AG08395 (cell line): ENCODE results near the gene SAPCD1.

ENCODE experiments used
- DNase-seq: peaks from one replicate; pipeline ENCODE4 v3.0.0; 2012; ENCODE audit warnings: mixed read lengths, low spot score

The SAPCD1 gene

DNA sequence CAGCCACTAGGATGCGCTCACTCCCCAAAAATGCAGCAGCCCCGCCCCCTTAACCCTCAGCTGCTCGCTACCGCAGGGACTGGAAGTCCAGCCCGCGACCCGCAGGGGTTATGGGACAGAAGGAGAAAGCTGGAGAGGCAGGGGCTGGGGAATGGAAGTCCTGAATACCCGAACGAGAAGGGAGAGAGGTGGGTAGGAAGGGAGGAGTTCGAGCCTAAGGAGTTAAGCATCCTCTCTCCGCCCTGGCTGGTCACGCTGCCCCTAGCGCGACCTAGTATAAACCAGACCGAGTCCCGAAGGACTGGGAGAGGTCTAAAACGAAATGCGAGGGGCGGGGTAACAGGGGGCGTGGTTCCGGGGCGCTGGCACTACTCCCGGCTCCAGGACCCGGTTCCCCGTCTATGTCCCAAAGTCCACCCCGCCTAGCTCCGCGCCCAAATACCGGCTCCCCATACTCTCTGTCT, 32.9 kb upstream of the SAPCD1 start:
- DNase-seq: peak; percentile 94

DNA sequence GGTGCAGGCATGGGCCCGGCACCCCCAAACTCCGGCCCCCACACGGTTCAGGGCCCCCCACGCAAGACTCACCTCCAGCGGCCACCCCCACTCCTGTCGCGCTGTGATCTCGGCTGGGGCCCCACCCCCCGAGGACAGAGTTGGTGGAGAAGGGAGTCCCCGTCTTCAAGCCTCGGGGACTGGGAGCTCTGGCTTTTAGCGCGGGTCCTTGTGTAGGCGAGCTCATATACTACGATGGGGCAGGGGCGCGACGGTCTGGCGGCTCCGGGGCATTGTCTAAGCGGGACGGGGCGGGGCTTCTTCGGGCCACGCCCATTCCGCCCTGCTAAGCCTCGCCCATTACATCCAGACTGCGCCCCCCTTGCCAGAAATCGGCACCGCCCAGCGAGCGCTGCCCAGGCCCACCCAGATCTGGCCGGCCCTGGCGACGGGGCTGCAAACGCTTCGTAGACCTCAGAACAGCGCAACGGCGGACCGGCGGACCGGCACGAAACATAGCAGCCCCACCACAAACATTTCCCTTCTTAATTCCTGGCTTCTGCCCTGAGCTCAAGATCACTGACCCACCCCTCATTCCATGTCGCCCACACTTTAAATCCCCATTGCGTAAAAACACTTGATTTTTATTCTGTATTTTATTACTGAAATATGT, 32.4 kb upstream of the SAPCD1 start:
- peak; percentile 90 for DNase-seq

DNA sequence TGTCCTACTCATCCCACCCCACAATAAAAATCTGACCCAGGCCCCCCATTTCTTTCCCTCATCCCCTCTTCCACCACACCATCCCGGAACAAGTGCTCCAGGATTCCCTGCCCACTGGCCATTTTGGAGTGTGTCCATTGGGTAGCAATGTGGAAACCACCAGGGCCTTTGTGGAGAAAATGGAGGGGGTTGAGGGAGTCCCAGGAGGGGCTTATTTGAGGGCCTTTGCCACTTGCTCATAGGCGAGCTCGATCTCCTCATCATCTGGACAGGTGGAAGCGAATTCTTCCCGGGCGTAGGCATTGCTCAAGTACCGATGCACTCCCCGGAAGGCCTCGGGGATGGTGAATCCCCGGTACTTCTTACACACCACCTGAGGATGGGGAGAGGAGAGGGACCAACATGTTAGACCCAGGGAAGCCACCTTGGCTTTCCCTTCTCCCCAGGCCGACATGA, 31.8 kb upstream of the SAPCD1 start:
- no peak for DNase-seq

- no peak for DNase-seq
Observed at GRCh38 chr6:31732029-31732428, 30.4 kb upstream of the SAPCD1 start.

- no peak for DNase-seq
Observed at GRCh38 chr6:31733734-31734133, 28.7 kb upstream of the SAPCD1 start.

DNA sequence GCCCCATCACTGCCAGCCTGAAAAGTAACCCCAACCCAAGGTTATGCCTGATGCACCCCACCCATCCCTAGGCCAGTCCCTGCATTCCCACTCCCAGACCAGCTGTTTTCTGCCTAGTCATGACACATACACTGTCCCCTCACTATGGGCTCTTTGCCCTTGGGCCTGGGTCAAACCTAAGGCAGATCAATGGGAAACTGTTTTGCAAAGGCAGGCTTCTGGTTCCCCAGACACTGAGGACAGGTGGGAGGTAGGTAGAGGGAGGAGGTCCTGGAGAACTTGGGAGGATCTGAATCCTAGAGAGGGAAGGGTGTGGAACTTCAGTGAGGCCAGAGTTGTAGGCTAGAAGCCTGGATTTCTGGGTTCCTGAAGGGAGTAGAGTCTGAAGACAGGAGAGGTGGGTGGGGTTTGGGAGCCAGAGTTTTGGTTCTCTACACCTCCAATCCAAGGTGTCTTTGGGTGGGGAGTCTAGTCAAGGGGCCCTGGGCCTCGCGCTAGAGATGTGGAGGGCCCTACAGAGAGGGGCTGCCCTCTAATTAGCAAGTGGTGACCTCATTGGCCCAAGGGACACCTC, 28.1 kb upstream of the SAPCD1 start:
- no peak for DNase-seq

DNA sequence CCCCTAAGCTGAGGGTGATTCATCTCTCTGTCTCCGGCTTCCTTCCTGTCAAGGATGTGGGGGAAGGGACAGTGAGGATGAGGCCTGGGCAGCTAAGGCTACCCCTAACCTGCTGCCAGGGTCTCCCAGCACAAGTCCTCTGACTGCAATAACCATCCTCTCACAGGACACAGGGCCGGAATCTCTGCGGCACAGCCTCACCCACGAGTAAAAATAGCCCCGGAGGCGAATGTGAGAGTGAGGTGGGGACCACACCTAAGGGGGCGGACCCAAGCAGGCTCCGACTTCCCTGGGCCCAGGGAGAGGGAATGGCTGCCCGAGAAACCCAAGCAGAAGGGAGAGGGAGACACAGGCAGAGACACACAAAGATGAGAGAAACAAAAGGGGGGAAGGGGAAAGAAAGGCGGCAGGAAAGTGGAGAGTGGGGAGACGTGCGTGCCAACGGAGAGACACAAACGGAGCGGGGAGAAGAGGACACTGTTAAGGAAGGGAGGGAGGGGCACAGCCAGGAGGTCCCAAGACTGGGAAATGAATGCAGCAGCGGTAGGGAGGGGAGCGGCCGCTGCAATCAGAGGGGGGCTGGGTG, 27.5 kb upstream of the SAPCD1 start:
- peak; percentile 60 for DNase-seq

DNA sequence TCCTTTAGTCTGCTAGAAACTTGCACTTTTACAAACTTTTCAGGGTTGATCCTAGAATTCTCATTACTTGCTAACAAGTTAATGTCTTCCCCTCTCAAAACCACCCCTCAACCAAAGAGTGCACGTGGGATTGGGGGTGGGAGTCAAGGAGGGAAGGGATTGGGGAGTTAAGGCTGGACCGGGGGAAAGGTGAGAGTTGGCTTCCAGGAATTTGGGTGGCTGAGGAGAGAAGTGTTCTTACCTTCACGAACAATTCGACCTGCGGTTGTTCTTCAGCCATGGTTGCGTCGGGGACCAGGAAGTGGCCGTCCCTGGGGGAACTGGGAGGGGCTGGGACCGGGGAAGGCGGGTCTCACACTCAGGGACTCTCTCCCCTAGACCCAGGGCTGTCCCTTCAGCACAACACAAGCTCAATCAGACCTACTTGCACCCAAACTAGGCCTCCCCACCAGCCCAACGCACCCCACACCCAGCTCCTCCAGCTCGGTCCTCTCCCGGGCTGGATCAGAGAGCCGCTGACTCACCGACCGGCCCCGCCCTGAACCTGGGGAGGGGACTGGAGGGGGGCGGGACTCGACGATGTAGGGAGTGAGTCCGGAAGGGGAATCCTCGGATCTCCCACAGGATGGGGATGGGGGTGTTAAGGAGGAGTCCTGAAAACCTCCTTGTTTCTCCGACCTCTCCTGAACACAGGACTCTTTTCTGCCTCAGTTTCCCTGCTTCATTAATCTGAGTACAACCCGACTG, 26.3 kb upstream of the SAPCD1 start, which contains the start of gene CLIC1:
TSS of gene CLIC1 (minus strand) at position 510 of the 747 bp plus-strand sequence. CDS start at position 280, 230 bp downstream.
- peak; percentile 92 for DNase-seq

DNA sequence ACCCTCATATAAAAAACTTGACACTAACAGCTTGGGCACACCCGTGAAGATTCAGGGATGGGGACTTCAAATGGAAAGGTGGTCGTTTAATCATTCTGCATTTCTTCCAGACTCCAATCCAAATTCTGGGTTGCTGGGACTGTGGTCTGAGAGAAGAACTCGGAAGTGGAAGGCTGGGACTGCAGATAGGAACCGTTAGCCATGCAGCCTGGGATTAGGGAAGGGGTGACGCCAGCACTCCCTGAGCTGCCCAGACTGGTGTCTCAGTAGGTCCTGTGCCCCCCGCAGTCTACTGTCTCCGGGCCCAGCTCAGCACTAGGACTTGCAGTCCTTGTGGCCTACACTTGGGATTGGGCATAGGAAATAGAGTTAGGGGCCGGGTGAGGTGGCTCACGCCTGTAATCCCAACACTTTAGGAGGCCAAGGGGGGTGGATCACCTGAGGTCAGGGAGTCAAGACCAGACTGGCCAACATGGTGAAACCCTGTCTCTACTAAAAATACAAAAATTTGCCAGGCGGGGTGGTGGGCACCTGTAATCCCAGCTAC, 25.6 kb upstream of the SAPCD1 start:
- DNase-seq: no peak

DNA sequence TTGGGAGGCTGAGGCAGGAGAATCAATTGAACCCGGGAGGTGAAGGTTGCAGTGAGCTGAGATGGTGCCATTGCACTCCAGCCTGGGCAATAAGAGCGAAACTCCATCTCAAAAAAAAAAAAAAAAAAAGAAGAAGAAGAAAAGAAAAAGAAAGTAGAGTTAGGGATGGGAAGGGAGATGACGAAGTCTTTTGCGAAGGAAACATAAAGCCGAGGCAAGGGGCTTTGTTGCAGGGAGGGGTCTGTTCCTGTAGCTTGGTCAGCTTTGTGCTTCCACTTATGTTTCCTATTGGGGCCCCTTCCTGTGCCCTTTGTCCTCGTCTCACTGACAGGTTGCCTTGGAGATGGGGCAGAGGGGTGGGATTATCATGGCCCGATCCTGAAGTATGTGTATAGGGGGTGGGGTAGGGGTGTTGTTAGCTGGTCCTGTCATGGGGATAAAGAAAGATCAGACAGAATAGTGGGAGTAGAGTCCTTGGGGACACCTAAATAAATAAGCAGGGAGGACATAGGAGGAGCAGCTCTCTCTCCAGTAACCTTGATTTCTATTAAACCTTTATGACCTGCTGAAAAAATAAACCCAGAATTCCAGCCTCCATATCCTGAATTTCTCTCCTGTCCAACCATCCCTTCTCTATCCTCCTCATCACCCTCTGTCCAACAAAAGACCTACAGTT, 25.0 kb upstream of the SAPCD1 start:
- no peak for DNase-seq

- DNase-seq: peak; percentile 81
Observed at GRCh38 chr6:31737991-31738979, 24.2 kb upstream of the SAPCD1 start.

DNA sequence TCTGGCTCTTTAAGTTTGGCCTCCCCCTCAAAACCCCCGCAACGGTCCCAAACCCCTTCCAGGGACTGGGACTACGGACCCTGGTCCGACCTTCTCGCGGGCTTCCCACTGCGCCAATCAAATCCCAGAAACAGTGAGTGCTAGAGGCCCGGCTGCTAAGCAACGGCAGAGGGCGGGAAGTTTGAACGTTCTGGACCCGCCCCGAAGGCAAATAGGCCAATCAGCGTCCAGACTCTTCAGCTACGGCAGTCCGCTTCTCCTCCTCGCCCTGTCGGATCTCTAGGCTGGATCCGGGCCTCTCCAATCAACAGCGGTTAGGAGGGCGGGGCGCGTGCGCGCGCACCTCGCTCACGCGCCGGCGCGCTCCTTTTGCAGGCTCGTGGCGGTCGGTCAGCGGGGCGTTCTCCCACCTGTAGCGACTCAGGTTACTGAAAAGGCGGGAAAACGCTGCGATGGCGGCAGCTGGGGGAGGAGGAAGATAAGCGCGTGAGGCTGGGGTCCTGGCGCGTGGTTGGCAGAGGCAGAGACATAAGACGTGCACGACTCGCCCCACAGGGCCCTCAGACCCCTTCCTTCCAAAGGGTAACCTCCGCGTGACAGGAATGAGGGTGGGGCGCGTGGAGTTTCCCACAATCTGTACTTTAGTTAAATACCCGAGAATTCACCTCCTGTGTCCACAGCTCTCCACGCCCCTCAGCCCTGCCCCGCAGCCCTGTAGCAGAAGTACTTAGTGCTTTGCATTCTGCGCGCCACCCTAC, 22.6 kb upstream of the SAPCD1 start, which contains the start of gene MSH5:
TSS of gene MSH5 (plus strand) at position 367 of the 758 bp plus-strand sequence. CDS start 462 bp downstream, outside the sequence.
- peak; percentile 99 for DNase-seq

DNA sequence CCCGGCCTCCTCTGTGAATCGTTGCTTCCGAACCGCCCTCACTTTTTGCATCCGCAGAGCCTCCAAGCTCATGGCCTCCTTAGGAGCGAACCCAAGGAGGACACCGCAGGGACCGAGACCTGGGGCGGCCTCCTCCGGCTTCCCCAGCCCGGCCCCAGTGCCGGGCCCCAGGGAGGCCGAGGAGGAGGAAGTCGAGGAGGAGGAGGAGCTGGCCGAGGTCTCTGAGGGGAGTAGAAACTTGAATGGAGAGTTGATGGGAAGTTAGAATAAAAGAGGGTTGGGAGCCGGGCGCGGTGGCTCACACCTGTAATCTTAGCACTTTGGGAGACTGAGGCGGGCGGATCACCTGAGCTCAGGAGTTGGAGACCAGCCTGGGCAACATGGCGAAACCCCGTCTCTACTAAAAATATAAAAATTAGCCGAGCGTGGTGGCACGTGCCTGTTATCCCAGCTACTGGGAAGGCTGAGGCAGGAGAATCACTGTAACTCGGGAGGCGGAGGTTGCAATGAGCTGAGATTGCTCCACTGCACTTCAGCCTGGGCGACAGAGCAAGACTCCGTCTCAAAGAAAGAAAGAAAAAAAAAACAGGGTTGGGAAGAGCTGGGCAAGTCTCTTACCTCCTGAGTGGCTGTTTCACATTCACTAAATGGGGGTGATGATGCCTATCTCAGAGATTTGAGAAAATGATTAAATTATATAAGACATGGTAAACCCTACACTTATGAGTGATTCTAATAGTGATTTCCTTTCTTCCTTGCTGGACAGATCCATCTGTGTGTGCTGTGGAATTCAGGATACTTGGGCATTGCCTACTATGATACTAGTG, 21.8 kb upstream of the SAPCD1 start:
- DNase-seq: no peak

DNA sequence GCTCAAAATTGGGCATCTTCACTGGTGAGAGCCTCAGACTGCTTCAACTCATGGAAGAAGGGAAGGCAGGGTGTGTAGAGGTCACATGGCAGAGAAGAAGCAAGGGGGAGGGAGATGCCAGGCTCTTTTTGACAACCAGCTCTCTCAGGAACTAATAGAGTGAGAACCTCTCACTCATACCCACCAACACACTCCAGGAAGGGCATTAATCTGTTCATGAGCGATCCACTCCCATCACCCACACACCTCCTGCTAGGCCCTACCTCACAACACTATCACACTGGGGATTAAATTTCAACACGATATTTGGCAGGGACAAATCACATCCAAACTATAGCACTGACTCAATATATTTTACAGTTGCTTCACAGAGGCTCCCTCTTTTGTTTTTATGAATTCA, 20.6 kb upstream of the SAPCD1 start:
- no peak for DNase-seq

GRCh38 chr6:31742894-31743293, 19.6 kb upstream of the SAPCD1 start:
- no peak for DNase-seq

DNA sequence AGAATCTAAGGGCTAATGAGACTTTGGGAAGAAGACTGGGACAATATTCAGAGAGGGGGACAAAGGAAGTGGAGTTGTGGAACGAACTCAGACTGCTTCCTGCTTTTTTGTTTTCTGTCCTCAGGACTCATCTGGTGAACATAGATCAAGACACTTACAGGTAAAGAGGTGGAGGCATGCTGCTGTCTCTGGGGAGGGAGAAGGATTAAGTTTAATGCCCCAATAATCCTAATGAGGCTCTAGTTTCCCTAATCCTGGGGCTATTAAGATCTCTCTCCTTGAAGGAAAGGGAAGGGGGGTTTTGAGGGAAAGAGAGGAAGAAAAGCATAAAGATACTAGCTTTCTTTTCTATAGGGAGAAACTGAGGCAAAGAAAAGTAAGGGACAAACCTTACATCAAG, 18.0 kb upstream of the SAPCD1 start:
- no peak for DNase-seq

DNA sequence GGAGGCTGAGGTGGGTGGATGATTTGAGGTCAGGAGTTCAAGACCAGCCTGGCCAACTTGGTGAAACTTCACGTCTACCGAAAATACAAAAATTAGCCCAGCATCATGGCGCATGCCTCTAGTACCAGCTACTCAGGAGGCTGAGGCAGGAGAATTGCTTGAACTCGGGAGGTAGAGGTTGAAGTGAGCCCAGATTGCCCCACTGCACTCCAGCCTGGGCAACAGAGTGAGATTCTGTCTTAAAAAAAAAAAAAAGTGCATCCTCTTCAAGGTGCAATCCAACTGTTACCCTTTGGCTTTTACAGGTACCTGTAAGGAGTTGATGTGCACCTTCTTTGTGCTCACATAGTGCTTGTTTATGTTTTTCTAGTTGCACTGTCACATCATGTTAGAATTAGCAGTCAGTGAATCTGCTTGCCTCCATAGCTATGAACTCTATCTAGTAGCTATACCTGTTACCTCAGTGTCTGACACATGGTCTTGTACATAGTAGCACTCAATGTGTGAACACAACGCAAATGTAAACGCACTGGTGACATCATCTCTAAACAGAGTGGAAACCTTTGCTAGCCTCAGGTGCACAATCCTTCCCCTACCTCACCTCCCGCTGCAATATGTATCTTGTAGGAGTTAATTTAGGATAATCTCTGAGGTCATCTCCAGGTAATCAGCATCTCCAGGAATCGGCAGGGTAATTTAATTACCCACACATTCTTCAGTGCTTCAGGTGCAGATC, 13.0 kb upstream of the SAPCD1 start:
- no peak for DNase-seq

- DNase-seq: no peak
Observed at GRCh38 chr6:31750411-31751022, 11.9 kb upstream of the SAPCD1 start.
